Smooth muscle cell (in vitro differentiated cells): ENCODE results near the gene AGBL1. TPM values are rescaled to one million over a fixed set of nuclear protein-coding genes. Genes with fewer than 3 reads are reported as not detected.

ENCODE experiments used
- DNase-seq: peaks from one replicate; lab custom pipeline; 2025; ENCODE audit not compliant: unreplicated experiment; lab: John Stamatoyannopoulos, UW
- H2AFZ ChIP-seq: fragments of 200-600 bp; sonication (generic); 2 replicates; pipeline ENCODE4 v1.6.0; 2016; ENCODE audit warnings: antibody characterized with exemption, low read depth, mild to moderate bottlenecking
- H3F3A ChIP-seq: fragments of 200-600 bp; sonication (generic); 2 replicates; pipeline ENCODE4 v1.6.0; 2017; ENCODE audit warnings: antibody characterized with exemption, low read depth
- H3K27ac ChIP-seq: fragments of 200-600 bp; sonication (generic); 2 replicates; pipeline ENCODE4 v1.5.1; 2016; ENCODE audit warnings: low read depth, mild to moderate bottlenecking
- H3K27me3 ChIP-seq: fragments of 200-600 bp; sonication (generic); 2 replicates; pipeline ENCODE4 v1.6.1; 2016; ENCODE audit warnings: low read depth, mild to moderate bottlenecking
- H3K36me3 ChIP-seq: fragments of 200-600 bp; sonication (generic); 2 replicates; pipeline ENCODE4 v1.5.1; 2016; ENCODE audit warnings: low read depth
- H3K4me1 ChIP-seq: fragments of 200-600 bp; sonication (generic); 2 replicates; pipeline ENCODE4 v1.5.1; 2016; ENCODE audit warnings: low read depth
- H3K4me2 ChIP-seq: fragments of 200-600 bp; sonication (generic); 2 replicates; pipeline ENCODE4 v1.6.0; 2016; ENCODE audit warnings: mild to moderate bottlenecking
- H3K4me3 ChIP-seq: fragments of 200-600 bp; sonication (generic); 2 replicates; pipeline ENCODE4 v1.5.1; 2016; ENCODE audit warnings: mild to moderate bottlenecking
- H3K79me2 ChIP-seq: fragments of 200-600 bp; sonication (generic); 2 replicates; pipeline ENCODE4 v1.6.0; 2016; ENCODE audit warnings: low read depth, mild to moderate bottlenecking
- H3K9ac ChIP-seq: fragments of 200-600 bp; sonication (generic); 2 replicates; pipeline ENCODE4 v1.6.0; 2016; ENCODE audit warnings: low read depth
- H3K9me3 ChIP-seq: fragments of 200-600 bp; sonication (generic); replicated peaks from 2 replicates; pipeline ENCODE4 v1.5.1; 2016; ENCODE audit warnings: low read depth
- H4K20me1 ChIP-seq: fragments of 200-600 bp; sonication (generic); 2 replicates; pipeline ENCODE4 v1.6.0; 2016; ENCODE audit warnings: low read depth
- WGBS: methylation state at CpG from one replicate; pipeline ENCODE4 v1.1.7; 2016; ENCODE audit warnings: low lambda C conversion rate; 5-methylcytosine and 5-hydroxymethylcytosine counted together
- polyA plus RNA-seq: library from polyadenylated mRNA; unstranded; fragments of >200 nt; fragmentation: Nextera tagmentation; extraction: Ambion mirVana; gene quantifications from 2 replicates; pipeline ENCODE4 v1.2.1, GENCODE V29; 2016
- total RNA-seq: library from RNA; depleted of rRNA; stranded (reverse); fragments of >200 nt; gene quantifications from 2 replicates; pipeline ENCODE4 v1.2.3, GENCODE V29; 2014
- TF ChIP-seq, protein P1 (sequence below): fragments of 200-600 bp; sonication (generic); IDR thresholded peaks from 2 replicates; pipeline ENCODE4 v1.5.1; 2017; ENCODE audit warnings: borderline replicate concordance, mild to moderate bottlenecking, antibody characterized with exemption; ENCODE audit not compliant: insufficient read depth, poor library complexity, severe bottlenecking

Gene AGBL1
- total and polyA plus RNA-seq, 2 experiments from 2014 or later = not detected

DNA sequence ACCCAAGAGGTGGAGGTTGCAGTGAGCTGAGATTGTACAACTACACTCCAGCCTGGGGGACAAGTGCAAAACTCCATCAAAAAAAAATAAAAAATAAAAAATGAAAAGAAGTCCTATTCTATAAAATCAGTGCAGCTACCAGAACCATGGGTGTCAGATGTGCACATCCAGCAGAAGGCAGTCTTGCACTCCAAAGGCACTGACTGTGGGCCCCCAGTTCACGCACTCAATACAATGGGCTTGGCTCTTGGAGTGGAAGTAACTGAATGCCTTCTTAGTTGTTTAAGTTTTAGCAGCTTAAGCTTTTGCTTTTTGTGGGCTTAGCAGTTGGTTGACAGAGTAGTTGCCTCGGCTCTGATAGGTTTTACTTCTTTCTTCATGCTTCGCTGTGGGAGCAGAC lies 141.4 kb downstream of the AGBL1 start:
- Histone ChIP-seq H3K27ac (no peak overlapping the region), H4K20me1 (no peaks in the 10 kb centered on the region), H3K9ac (no peak overlapping the region), H3K9me3 (no peaks in the 10 kb centered on the region), H3K4me1 (no peaks in the 10 kb centered on the region), H2AFZ (no peak overlapping the region), H3F3A (no peaks in the 10 kb centered on the region), H3K36me3 (no peaks in the 10 kb centered on the region), H3K4me2 (no peak overlapping the region), H3K79me2 (no peaks in the 10 kb centered on the region), H3K4me3 (no peak overlapping the region), H3K27me3 (no peaks in the 10 kb centered on the region)
- TF ChIP-seq, protein P1, sequence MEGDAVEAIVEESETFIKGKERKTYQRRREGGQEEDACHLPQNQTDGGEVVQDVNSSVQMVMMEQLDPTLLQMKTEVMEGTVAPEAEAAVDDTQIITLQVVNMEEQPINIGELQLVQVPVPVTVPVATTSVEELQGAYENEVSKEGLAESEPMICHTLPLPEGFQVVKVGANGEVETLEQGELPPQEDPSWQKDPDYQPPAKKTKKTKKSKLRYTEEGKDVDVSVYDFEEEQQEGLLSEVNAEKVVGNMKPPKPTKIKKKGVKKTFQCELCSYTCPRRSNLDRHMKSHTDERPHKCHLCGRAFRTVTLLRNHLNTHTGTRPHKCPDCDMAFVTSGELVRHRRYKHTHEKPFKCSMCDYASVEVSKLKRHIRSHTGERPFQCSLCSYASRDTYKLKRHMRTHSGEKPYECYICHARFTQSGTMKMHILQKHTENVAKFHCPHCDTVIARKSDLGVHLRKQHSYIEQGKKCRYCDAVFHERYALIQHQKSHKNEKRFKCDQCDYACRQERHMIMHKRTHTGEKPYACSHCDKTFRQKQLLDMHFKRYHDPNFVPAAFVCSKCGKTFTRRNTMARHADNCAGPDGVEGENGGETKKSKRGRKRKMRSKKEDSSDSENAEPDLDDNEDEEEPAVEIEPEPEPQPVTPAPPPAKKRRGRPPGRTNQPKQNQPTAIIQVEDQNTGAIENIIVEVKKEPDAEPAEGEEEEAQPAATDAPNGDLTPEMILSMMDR = no peak
- no peak for DNase-seq
- 89% methylated on average over 3 of the region's 3 CpGs for WGBS

DNA sequence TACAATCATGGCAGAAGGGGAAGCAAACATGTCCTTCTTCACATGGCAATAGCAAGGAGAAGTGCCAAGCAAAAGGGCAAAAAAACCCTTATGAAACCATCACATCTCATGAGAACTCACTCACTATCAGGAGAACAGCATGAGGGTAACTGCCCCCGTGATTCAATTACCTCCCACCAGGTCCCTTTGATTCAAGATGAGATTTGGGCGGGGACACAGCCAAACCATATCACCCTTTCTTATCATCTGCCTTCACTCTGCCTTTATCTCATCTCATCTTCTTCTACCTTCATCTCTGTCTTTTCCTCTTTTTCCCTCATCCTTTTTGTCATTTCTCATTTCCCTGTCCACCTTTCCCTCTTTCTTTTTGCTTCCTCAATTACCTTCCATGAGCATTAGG lies 149.6 kb downstream of the AGBL1 start:
- Histone ChIP-seq H3K27me3 (no peaks in the 10 kb centered on the region), H3K4me3 (no peak overlapping the region), H3K4me1 (no peaks in the 10 kb centered on the region), H4K20me1 (no peaks in the 10 kb centered on the region), H3K36me3 (no peaks in the 10 kb centered on the region), H3K9ac (no peak overlapping the region), H3K4me2 (no peak overlapping the region), H3K79me2 (no peaks in the 10 kb centered on the region), H2AFZ (peak overlapping the region; percentile 55), H3K27ac (no peak overlapping the region), H3K9me3 (no peaks in the 10 kb centered on the region), H3F3A (no peaks in the 10 kb centered on the region)
- DNase-seq = no peak
- 65% methylated on average over 2 of the region's 2 CpGs for WGBS
- TF ChIP-seq, protein P1 = no peak

- Histone ChIP-seq H3K9me3 (no peaks in the 10 kb centered on the region), H2AFZ (peak overlapping the region; percentile 55), H3K27ac (no peak overlapping the region), H3K9ac (no peak overlapping the region), H3K27me3 (no peaks in the 10 kb centered on the region), H3K4me3 (no peak overlapping the region), H3K4me2 (no peak overlapping the region), H3F3A (no peaks in the 10 kb centered on the region), H4K20me1 (no peaks in the 10 kb centered on the region), H3K4me1 (no peaks in the 10 kb centered on the region), H3K36me3 (no peaks in the 10 kb centered on the region), H3K79me2 (no peaks in the 10 kb centered on the region)
- TF ChIP-seq, protein P1 = no peak
- DNase-seq = no peak
- WGBS = 7% methylated on average over 6 of the region's 6 CpGs
Observed at GRCh38 chr15:86229936-86230335, 150.3 kb downstream of the AGBL1 start.
